CD4-positive, alpha-beta T cell treated with Interferon gamma for 1 hour (primary cell): ENCODE results near the gene OR52A1.

Experiments
- DNase-seq: peaks from one replicate; pipeline ENCODE4 v3.0.0-alpha.2; 2020

The OR52A1 gene

GRCh38 chr11:5131584-5132335, 22.8 kb downstream of the OR52A1 start:
- no peak for DNase-seq

- no peak for DNase-seq
These were observed 25.1 kb downstream of the OR52A1 start for GRCh38 chr11:5129457-5129877.

- no peak for DNase-seq
These were observed 29.5 kb downstream of the OR52A1 start for GRCh38 chr11:5124891-5125620.

- DNase-seq, result peak; percentile 13
These were observed 30.6 kb downstream of the OR52A1 start for GRCh38 chr11:5123802-5124521.

- DNase-seq, result no peak
These were observed 35.7 kb downstream of the OR52A1 start for GRCh38 chr11:5118893-5119292.

- no peak for DNase-seq
These were observed 37.0 kb downstream of the OR52A1 start for GRCh38 chr11:5117588-5117987.

- DNase-seq, result no peak
These were observed 39.2 kb downstream of the OR52A1 start for GRCh38 chr11:5115339-5115738.

- DNase-seq, result no peak
These were observed 47.3 kb downstream of the OR52A1 start for GRCh38 chr11:5107285-5107684.

- no peak for DNase-seq
These were observed 51.5 kb downstream of the OR52A1 start for GRCh38 chr11:5103066-5103465.

- no peak for DNase-seq
These were observed 52.3 kb downstream of the OR52A1 start for GRCh38 chr11:5102246-5102645.

- no peak for DNase-seq
These were observed 58.5 kb downstream of the OR52A1 start for GRCh38 chr11:5096011-5096410.
